HepG2 (cell line): Measurements from ENCODE around the gene ARRDC4. TPM values are rescaled to one million over a fixed set of nuclear protein-coding genes. Genes with fewer than 3 reads are reported as not detected.

Experiments used
- ARID5B ChIP-seq: IDR thresholded peaks from 2 replicates; pipeline ENCODE4 v1.4.0; 2020; ENCODE audit warnings: mild to moderate bottlenecking, missing genetic modification reagents
- FOSL2 ChIP-seq: sonication (generic); formaldehyde crosslinking; IDR thresholded peaks from 2 replicates; pipeline ENCODE4 v1.4.0; 2020; ENCODE audit warnings: missing genetic modification reagents
- FOXA3 ChIP-seq: IDR thresholded peaks from 2 replicates; pipeline ENCODE4 v1.6.1; 2016; ENCODE audit warnings: missing genetic modification reagents, missing compliant biosample characterization
- GATAD2A ChIP-seq: IDR thresholded peaks from 2 replicates; pipeline ENCODE4 v1.6.1; 2016
- HNF4A ChIP-seq: sonication (generic); formaldehyde crosslinking; IDR thresholded peaks from 2 replicates; pipeline ENCODE4 v1.4.0; 2020; ENCODE audit warnings: missing genetic modification reagents
- MYNN ChIP-seq: sonication (generic); formaldehyde crosslinking; IDR thresholded peaks from 2 replicates; pipeline ENCODE4 v1.4.0; 2020; ENCODE audit warnings: mild to moderate bottlenecking, low read depth, missing genetic modification reagents
- RARA ChIP-seq: IDR thresholded peaks from 2 replicates; pipeline ENCODE4 v1.6.1; 2016; ENCODE audit warnings: missing genetic modification reagents, missing compliant biosample characterization
- RXRB ChIP-seq: IDR thresholded peaks from 2 replicates; pipeline ENCODE4 v1.6.1; 2016; ENCODE audit warnings: borderline replicate concordance, missing genetic modification reagents, missing compliant biosample characterization
- SIN3B ChIP-seq: fragments of 150-350 bp; IDR thresholded peaks from 2 replicates; pipeline ENCODE4 v1.6.1; 2014; ENCODE audit warnings: low read length
- SOX5 ChIP-seq: IDR thresholded peaks from 2 replicates; pipeline ENCODE4 v1.6.1; 2016; ENCODE audit warnings: borderline replicate concordance
- TEAD3 ChIP-seq: optimal IDR thresholded peaks from 2 replicates; pipeline ENCODE3; 2016; ENCODE audit warnings: borderline replicate concordance
- TFAP4 ChIP-seq: sonication (generic); IDR thresholded peaks from 2 replicates; pipeline ENCODE4 v1.6.1; 2016; ENCODE audit warnings: low read depth, borderline replicate concordance
- ZNF274 ChIP-seq: sonication (generic); formaldehyde crosslinking; IDR thresholded peaks from 2 replicates; pipeline ENCODE4 v1.5.1; 2020; ENCODE audit warnings: mild to moderate bottlenecking, missing genetic modification reagents
- ZNF292 ChIP-seq: sonication (generic); formaldehyde crosslinking; IDR thresholded peaks from 2 replicates; pipeline ENCODE4 v1.8.1; 2022; ENCODE audit warnings: mild to moderate bottlenecking, low read depth, missing genetic modification reagents, borderline replicate concordance
- ZNF768 ChIP-seq: sonication (generic); formaldehyde crosslinking; IDR thresholded peaks from 2 replicates; pipeline ENCODE4 v1.4.0; 2020; ENCODE audit warnings: missing genetic modification reagents
- polyA plus RNA-seq, 8 experiments: library from polyadenylated mRNA; depleted of rRNA in 3 of 8; stranded (reverse) in 7 of 8; unstranded in 1 of 8; fragments of >200 nt; fragmentation: Illumina TruSeq in 4 of 8; extraction: Trizol in 4 of 8; gene quantifications; 2 replicates each; pipeline versions ENCODE4 v1.2.1 to v1.2.3, GENCODE V29; 2011 to 2016; ENCODE audit warnings: low read depth in 4 of 8, missing spikeins in 1 of 8, mixed read lengths in 1 of 8; ENCODE audit not compliant: insufficient read depth in 1 of 8
- total RNA-seq, 5 experiments: library from RNA; depleted of rRNA; stranded (reverse); fragments of >200 nt; fragmentation: Illumina TruSeq; extraction: Trizol; gene quantifications; 2 replicates each; pipeline ENCODE4 v1.2.3, GENCODE V29; 2016; ENCODE audit warnings: low read depth in 1 of 5
- TF ChIP-seq, protein P1 (sequence below): sonication (generic); formaldehyde crosslinking; IDR thresholded peaks from 2 replicates; pipeline ENCODE4 v1.4.0; 2020; ENCODE audit warnings: missing genetic modification reagents, borderline replicate concordance
- TF ChIP-seq, protein P2 (sequence below): sonication (generic); formaldehyde crosslinking; IDR thresholded peaks from 2 replicates; pipeline ENCODE4 v1.4.0; 2020; ENCODE audit warnings: missing genetic modification reagents, borderline replicate concordance

Gene ARRDC4
- total and polyA plus RNA-seq, 2 of the 13 experiments (the other 11 are each of a cell fraction or from before 2014, with no cell fraction given), result 1.5 to 2.5 TPM

DNA sequence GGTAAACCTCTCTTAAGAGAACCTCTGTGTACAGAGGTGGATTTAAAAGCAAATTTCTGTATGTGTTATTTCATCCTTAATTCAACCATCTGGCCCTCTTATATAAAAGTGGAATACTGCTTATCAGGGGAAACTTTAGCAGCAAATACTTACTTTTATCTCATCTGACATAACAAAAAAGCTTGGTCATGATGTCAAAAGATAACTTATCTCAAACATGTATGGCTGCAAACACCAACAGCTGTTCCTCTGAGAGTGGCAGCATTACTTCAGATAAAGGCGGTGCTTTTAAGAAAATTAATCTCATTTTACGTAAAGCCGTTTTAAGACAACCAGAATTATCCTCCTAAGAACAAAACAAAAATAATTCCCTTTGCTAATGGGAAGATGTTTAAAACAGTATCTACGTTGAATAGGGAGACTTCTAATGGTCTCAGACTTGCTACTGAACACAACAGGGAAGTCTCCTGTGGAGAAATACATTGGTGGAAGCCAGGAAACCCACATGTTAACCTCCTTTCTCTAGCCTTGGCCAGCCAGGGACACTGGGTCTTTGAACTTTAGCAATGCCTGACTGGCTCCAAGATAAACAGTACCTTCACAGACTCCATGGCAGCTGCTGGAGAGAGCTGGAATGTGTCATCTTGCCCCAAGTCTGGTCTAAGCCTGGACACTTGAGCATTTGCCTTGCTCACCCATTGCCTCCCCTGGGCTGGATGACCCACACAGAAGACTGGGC is 18.1 kb downstream of the ARRDC4 start (continued):
- peak; percentile 42; the same call in 1 of the 2 replicates for TF ChIP-seq FOXA3 (CRISPR knock-in tag)
- 0 out of 2 replicates have a peak, but pooled peaks have one; percentile 28 for TF ChIP-seq GATAD2A (CRISPR knock-in tag)
- no peak for TF ChIP-seq SOX5 (CRISPR knock-in tag)
- TF ChIP-seq RARA (CRISPR knock-in tag), result 0 out of 2 replicates have a peak, but pooled peaks have one; percentile 29
- TF ChIP-seq, protein P1, sequence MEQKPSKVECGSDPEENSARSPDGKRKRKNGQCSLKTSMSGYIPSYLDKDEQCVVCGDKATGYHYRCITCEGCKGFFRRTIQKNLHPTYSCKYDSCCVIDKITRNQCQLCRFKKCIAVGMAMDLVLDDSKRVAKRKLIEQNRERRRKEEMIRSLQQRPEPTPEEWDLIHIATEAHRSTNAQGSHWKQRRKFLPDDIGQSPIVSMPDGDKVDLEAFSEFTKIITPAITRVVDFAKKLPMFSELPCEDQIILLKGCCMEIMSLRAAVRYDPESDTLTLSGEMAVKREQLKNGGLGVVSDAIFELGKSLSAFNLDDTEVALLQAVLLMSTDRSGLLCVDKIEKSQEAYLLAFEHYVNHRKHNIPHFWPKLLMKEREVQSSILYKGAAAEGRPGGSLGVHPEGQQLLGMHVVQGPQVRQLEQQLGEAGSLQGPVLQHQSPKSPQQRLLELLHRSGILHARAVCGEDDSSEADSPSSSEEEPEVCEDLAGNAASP (CRISPR knock-in tag), result peak; percentile 27; the same call in 1 of the 2 replicates
- TF ChIP-seq TEAD3 (CRISPR knock-in tag), result peak; percentile 87
- peak; percentile 47; the same call in 1 of the 2 replicates for TF ChIP-seq RXRB (CRISPR knock-in tag)
- TF ChIP-seq MYNN (CRISPR knock-in tag), result no peak
- peak; percentile 41 for TF ChIP-seq HNF4A (CRISPR knock-in tag)
- peak; percentile 10; the same call in 1 of the 2 replicates for TF ChIP-seq TFAP4
- TF ChIP-seq ARID5B (CRISPR knock-in tag), result peak; percentile 59
- 0 out of 2 replicates have a peak, but pooled peaks have one; percentile 36 for TF ChIP-seq ZNF292 (CRISPR knock-in tag)
- TF ChIP-seq SIN3B, result no peak
- TF ChIP-seq, protein P2, sequence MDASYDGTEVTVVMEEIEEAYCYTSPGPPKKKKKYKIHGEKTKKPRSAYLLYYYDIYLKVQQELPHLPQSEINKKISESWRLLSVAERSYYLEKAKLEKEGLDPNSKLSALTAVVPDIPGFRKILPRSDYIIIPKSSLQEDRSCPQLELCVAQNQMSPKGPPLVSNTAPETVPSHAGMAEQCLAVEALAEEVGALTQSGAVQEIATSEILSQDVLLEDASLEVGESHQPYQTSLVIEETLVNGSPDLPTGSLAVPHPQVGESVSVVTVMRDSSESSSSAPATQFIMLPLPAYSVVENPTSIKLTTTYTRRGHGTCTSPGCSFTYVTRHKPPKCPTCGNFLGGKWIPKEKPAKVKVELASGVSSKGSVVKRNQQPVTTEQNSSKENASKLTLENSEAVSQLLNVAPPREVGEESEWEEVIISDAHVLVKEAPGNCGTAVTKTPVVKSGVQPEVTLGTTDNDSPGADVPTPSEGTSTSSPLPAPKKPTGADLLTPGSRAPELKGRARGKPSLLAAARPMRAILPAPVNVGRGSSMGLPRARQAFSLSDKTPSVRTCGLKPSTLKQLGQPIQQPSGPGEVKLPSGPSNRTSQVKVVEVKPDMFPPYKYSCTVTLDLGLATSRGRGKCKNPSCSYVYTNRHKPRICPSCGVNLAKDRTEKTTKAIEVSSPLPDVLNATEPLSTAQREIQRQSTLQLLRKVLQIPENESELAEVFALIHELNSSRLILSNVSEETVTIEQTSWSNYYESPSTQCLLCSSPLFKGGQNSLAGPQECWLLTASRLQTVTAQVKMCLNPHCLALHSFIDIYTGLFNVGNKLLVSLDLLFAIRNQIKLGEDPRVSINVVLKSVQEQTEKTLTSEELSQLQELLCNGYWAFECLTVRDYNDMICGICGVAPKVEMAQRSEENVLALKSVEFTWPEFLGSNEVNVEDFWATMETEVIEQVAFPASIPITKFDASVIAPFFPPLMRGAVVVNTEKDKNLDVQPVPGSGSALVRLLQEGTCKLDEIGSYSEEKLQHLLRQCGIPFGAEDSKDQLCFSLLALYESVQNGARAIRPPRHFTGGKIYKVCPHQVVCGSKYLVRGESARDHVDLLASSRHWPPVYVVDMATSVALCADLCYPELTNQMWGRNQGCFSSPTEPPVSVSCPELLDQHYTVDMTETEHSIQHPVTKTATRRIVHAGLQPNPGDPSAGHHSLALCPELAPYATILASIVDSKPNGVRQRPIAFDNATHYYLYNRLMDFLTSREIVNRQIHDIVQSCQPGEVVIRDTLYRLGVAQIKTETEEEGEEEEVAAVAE (CRISPR knock-in tag), result 0 out of 2 replicates have a peak, but pooled peaks have one; percentile 33
- TF ChIP-seq FOSL2 (CRISPR knock-in tag), result peak; percentile 45; the same call in 1 of the 2 replicates
- TF ChIP-seq ZNF274 (CRISPR knock-in tag), result no peak
- TF ChIP-seq ZNF768, result no peak
